ENCODE data around the gene KIF12.

Gene KIF12

GRCh38 chr9:114097613-114098020 is 1.5 kb downstream of the KIF12 start:
- no peak for TF ChIP-seq CTCF (IDR thresholded peaks at IDR 0.05)
- peaks cover 69% of the 10 kb centered on the region for H3K27me3 ChIP-seq

GRCh38 chr9:114096866-114097612 is 2.1 kb downstream of the KIF12 start:
- H3K9me3 ChIP-seq = no peaks in the 10 kb centered on the region
- no peak for TF ChIP-seq CTCF (IDR thresholded peaks at IDR 0.05)
- H3K4me3 ChIP-seq (ENCODE audit: low read depth in 1 of 2, low read length in 1 of 2) = no peak overlapping the region
- peaks cover 68% of the 10 kb centered on the region for H3K27me3 ChIP-seq
- no peak overlapping the region for H3K27ac ChIP-seq
- peaks cover 0 to 6% of the 10 kb centered on the region in 2 experiments for H3K4me1 ChIP-seq (ENCODE audit: control insufficient read depth in 1 of 2, insufficient read depth in 1 of 2, low read depth in 1 of 2, low read length in 1 of 2)
- no peaks in the 10 kb centered on the region for H3K36me3 ChIP-seq

More at GRCh38 chr9:114097613-114098020, 1.5 kb downstream of the KIF12 start:
- Histone ChIP-seq H3K27ac (no peak overlapping the region), H3K9me3 (no peaks in the 10 kb centered on the region), H3K4me3 (ENCODE audit: low read depth in 1 of 2, low read length in 1 of 2) (no peak overlapping the region), H3K4me1 (ENCODE audit: control insufficient read depth in 1 of 2, insufficient read depth in 1 of 2, low read depth in 1 of 2, low read length in 1 of 2) (peaks cover 0 to 6% of the 10 kb centered on the region in 2 experiments), H3K36me3 (no peaks in the 10 kb centered on the region)

GRCh38 chr9:114096041-114096511 is 3.0 kb downstream of the KIF12 start:
- H3K36me3 ChIP-seq = no peaks in the 10 kb centered on the region
- no peaks in the 10 kb centered on the region for H3K9me3 ChIP-seq
- peaks cover 58% of the 10 kb centered on the region for H3K27me3 ChIP-seq
- peaks cover 0 to 6% of the 10 kb centered on the region in 2 experiments for H3K4me1 ChIP-seq (ENCODE audit: control insufficient read depth in 1 of 2, insufficient read depth in 1 of 2, low read depth in 1 of 2, low read length in 1 of 2)
- no peak overlapping the region for H3K4me3 ChIP-seq (ENCODE audit: low read depth in 1 of 2, low read length in 1 of 2)
- no peak overlapping the region for H3K27ac ChIP-seq
- no peak for TF ChIP-seq CTCF (IDR thresholded peaks at IDR 0.05)

GRCh38 chr9:114094971-114095370 is 4.1 kb downstream of the KIF12 start:
- H3K9me3 ChIP-seq = no peaks in the 10 kb centered on the region
- peaks cover 0 to 6% of the 10 kb centered on the region in 2 experiments for H3K4me1 ChIP-seq (ENCODE audit: control insufficient read depth in 1 of 2, insufficient read depth in 1 of 2, low read depth in 1 of 2, low read length in 1 of 2)
- H3K4me3 ChIP-seq (ENCODE audit: low read depth in 1 of 2, low read length in 1 of 2) = no peak overlapping the region
- TF ChIP-seq CTCF (IDR thresholded peaks at IDR 0.05) = no peak
- no peak overlapping the region for H3K27ac ChIP-seq
- peaks cover 47% of the 10 kb centered on the region for H3K27me3 ChIP-seq
- H3K36me3 ChIP-seq = no peaks in the 10 kb centered on the region

GRCh38 chr9:114093761-114094505 is 5.2 kb downstream of the KIF12 start:
- H3K9me3 ChIP-seq = no peaks in the 10 kb centered on the region
- peaks cover 37% of the 10 kb centered on the region for H3K27me3 ChIP-seq
- no peak for TF ChIP-seq CTCF (IDR thresholded peaks at IDR 0.05)
- H3K4me3 ChIP-seq (ENCODE audit: low read depth in 1 of 2, low read length in 1 of 2) = no peak overlapping the region
- H3K4me1 ChIP-seq (ENCODE audit: control insufficient read depth in 1 of 2, insufficient read depth in 1 of 2, low read depth in 1 of 2, low read length in 1 of 2) = peaks cover 0 to 6% of the 10 kb centered on the region in 2 experiments
- no peak overlapping the region for H3K27ac ChIP-seq
- H3K36me3 ChIP-seq = no peaks in the 10 kb centered on the region
